GM23338 (cell line): ENCODE measurements around the gene RCAN3. TPM values are rescaled to one million over a fixed set of nuclear protein-coding genes. Genes with fewer than 3 reads are reported as not detected.

Source experiments
- ATAC-seq: fragments of 200-7000 bp; cut with Tn5 transposase; 3 replicates; pipeline ENCODE4 v1.9.1; 2020
- DNase-seq: peaks from one replicate; pipeline ENCODE4 v3.0.0-alpha.2; 2015; ENCODE audit warnings: low spot score
- H2AFZ ChIP-seq: fragments of 200-600 bp; sonication (generic); 2 replicates; pipeline ENCODE4 v1.8.0; 2016; ENCODE audit warnings: antibody characterized with exemption, mild to moderate bottlenecking, moderate library complexity
- H3F3A ChIP-seq: fragments of 200-600 bp; sonication (generic); replicated peaks from 2 replicates; pipeline ENCODE4 v1.8.0; 2017; ENCODE audit warnings: antibody characterized with exemption, mixed run types, low read depth
- H3K27ac ChIP-seq: fragments of 200-600 bp; sonication (generic); 2 replicates; pipeline ENCODE4 v1.6.1; 2016; ENCODE audit warnings: low read depth
- H3K27me3 ChIP-seq: fragments of 200-600 bp; sonication (generic); 2 replicates; pipeline ENCODE4 v1.8.0; 2016; ENCODE audit warnings: mild to moderate bottlenecking, mixed run types, moderate library complexity; ENCODE audit not compliant: insufficient read depth
- H3K36me3 ChIP-seq: fragments of 200-600 bp; sonication (generic); 2 replicates; pipeline ENCODE4 v1.8.0; 2016; ENCODE audit warnings: mild to moderate bottlenecking; ENCODE audit not compliant: insufficient read depth
- H3K4me1 ChIP-seq: fragments of 200-600 bp; sonication (generic); 2 replicates; pipeline ENCODE4 v1.8.0; 2016; ENCODE audit warnings: mild to moderate bottlenecking, moderate library complexity; ENCODE audit not compliant: insufficient read depth
- H3K4me2 ChIP-seq: fragments of 200-600 bp; sonication (generic); 2 replicates; pipeline ENCODE4 v1.7.1; 2017; ENCODE audit warnings: mixed run types
- H3K4me3 ChIP-seq: fragments of 200-600 bp; sonication (generic); 2 replicates; pipeline ENCODE4 v1.6.1; 2016; ENCODE audit warnings: mixed run types
- H3K79me2 ChIP-seq: fragments of 200-600 bp; sonication (generic); replicated peaks from 2 replicates; pipeline ENCODE4 v1.8.0; 2017; ENCODE audit warnings: mild to moderate bottlenecking; ENCODE audit not compliant: insufficient read depth
- H3K9me2 ChIP-seq: fragments of 200-600 bp; sonication (generic); 2 replicates; pipeline ENCODE4 v1.8.0; 2017; ENCODE audit not compliant: insufficient read depth
- H4K20me1 ChIP-seq: fragments of 200-600 bp; sonication (generic); replicated peaks from 2 replicates; pipeline ENCODE4 v1.8.0; 2017; ENCODE audit warnings: mild to moderate bottlenecking; ENCODE audit not compliant: insufficient read depth
- H3K27ac Mint-ChIP-seq: 2 replicates; pipeline ENCODE4 v1.8.0; 2020; ENCODE audit warnings: inconsistent platforms, mild to moderate bottlenecking, moderate library complexity, mixed read lengths
- H3K27me3 Mint-ChIP-seq: 3 replicates; pipeline ENCODE4 v1.8.0; 2022; ENCODE audit warnings: low read depth, mild to moderate bottlenecking, moderate library complexity, mixed read lengths, inconsistent platforms; ENCODE audit not compliant: insufficient read depth, poor library complexity
- H3K36me3 Mint-ChIP-seq: 3 replicates; pipeline ENCODE4 v1.8.0; 2021; ENCODE audit warnings: low read depth, mild to moderate bottlenecking, inconsistent platforms, moderate library complexity, mixed read lengths
- H3K4me1 Mint-ChIP-seq: 3 replicates; pipeline ENCODE4 v1.8.0; 2020; ENCODE audit warnings: mild to moderate bottlenecking, inconsistent platforms, mixed read lengths
- H3K4me3 Mint-ChIP-seq: 3 replicates; pipeline ENCODE4 v1.8.0; 2021; ENCODE audit warnings: moderate library complexity, mild to moderate bottlenecking, inconsistent platforms, mixed read lengths
- H3K9me3 Mint-ChIP-seq: 3 replicates; pipeline ENCODE4 v1.8.0; 2020; ENCODE audit warnings: moderate library complexity, mild to moderate bottlenecking, inconsistent platforms, mixed read lengths
- JUNB ChIP-seq: IDR thresholded peaks from one replicate; pipeline ENCODE4 v1.6.1; 2016; ENCODE audit warnings: antibody characterized with exemption; ENCODE audit not compliant: unreplicated experiment
- ZNF114 ChIP-seq: fragments of 250-450 bp; sonication (Bioruptor Pico); IDR thresholded peaks from 2 replicates; pipeline ENCODE4 v1.5.0; 2020; ENCODE audit warnings: mild to moderate bottlenecking, moderate library complexity
- ZNF331 ChIP-seq: fragments of 250-450 bp; sonication (Bioruptor Pico); IDR thresholded peaks from 2 replicates; pipeline ENCODE4 v1.5.0; 2020; ENCODE audit warnings: low read depth, mild to moderate bottlenecking, moderate library complexity
- polyA plus RNA-seq: library from polyadenylated mRNA; unstranded; fragments of >200 nt; fragmentation: Nextera tagmentation; extraction: Ambion mirVana; gene quantifications from 2 replicates; pipeline ENCODE4 v1.2.1, GENCODE V29; 2016
- total RNA-seq: library from RNA; depleted of rRNA; stranded (reverse); fragments of >200 nt; shearing (Covaris generic); gene quantifications from 2 replicates; pipeline ENCODE4 v1.2.3, GENCODE V29; 2014
- TF ChIP-seq, protein P1 (sequence below): fragments of 250-450 bp; sonication (Bioruptor Pico); IDR thresholded peaks from 2 replicates; pipeline ENCODE4 v1.5.0; 2020; ENCODE audit warnings: mild to moderate bottlenecking, moderate library complexity
- TF ChIP-seq, protein P2 (sequence below): IDR thresholded peaks from one replicate; pipeline ENCODE4 v1.6.1; 2018; ENCODE audit warnings: antibody characterized with exemption; ENCODE audit not compliant: unreplicated experiment

Gene RCAN3
- total and polyA plus RNA-seq, 2 experiments from 2014 or later = 8.9 to 11.2 TPM

DNA sequence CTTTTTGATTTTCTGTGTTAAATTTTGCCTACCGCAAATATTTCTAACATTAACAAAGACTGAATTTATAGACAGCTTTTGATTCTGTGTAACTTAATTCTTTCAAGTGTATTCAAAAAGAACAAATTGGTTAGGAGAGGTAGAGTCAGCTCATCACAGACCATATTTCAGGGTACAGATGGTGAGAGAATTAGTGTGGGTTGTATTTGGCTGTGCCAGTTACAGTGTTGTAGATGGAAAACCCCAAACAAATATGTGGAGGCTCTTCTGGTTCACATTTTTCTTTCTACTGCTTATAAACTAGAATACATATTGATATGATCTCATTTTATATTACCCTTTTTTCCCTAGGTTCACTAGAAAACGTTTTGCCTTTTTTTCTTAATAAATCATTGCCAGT, 11.1 kb downstream of the RCAN3 start:
- H3K9me3 Mint-ChIP-seq = no peaks in the 10 kb centered on the region
- no peak overlapping the region for H3K4me2 ChIP-seq

More for the DNA sequence above, 11.1 kb downstream of the RCAN3 start:
- Histone ChIP-seq H3K27ac (no peak overlapping the region), H3F3A (no peaks in the 10 kb centered on the region), H3K4me3 (no peak overlapping the region), H3K27me3 (no peaks in the 10 kb centered on the region), H2AFZ (no peak overlapping the region), H3K4me1 (no peaks in the 10 kb centered on the region), H3K79me2 (peaks cover 7% of the 10 kb centered on the region), H4K20me1 (no peaks in the 10 kb centered on the region), H3K36me3 (no peaks in the 10 kb centered on the region), H3K9me2 (no peaks in the 10 kb centered on the region)
- Mint-ChIP-seq H3K27ac (no peak overlapping the region), H3K27me3 (no peaks in the 10 kb centered on the region), H3K4me1 (peaks cover 11% of the 10 kb centered on the region), H3K4me3 (no peak overlapping the region), H3K36me3 (no peaks in the 10 kb centered on the region)
- DNase-seq (no peak), ATAC-seq (no peak)
- TF ChIP-seq, protein P1, sequence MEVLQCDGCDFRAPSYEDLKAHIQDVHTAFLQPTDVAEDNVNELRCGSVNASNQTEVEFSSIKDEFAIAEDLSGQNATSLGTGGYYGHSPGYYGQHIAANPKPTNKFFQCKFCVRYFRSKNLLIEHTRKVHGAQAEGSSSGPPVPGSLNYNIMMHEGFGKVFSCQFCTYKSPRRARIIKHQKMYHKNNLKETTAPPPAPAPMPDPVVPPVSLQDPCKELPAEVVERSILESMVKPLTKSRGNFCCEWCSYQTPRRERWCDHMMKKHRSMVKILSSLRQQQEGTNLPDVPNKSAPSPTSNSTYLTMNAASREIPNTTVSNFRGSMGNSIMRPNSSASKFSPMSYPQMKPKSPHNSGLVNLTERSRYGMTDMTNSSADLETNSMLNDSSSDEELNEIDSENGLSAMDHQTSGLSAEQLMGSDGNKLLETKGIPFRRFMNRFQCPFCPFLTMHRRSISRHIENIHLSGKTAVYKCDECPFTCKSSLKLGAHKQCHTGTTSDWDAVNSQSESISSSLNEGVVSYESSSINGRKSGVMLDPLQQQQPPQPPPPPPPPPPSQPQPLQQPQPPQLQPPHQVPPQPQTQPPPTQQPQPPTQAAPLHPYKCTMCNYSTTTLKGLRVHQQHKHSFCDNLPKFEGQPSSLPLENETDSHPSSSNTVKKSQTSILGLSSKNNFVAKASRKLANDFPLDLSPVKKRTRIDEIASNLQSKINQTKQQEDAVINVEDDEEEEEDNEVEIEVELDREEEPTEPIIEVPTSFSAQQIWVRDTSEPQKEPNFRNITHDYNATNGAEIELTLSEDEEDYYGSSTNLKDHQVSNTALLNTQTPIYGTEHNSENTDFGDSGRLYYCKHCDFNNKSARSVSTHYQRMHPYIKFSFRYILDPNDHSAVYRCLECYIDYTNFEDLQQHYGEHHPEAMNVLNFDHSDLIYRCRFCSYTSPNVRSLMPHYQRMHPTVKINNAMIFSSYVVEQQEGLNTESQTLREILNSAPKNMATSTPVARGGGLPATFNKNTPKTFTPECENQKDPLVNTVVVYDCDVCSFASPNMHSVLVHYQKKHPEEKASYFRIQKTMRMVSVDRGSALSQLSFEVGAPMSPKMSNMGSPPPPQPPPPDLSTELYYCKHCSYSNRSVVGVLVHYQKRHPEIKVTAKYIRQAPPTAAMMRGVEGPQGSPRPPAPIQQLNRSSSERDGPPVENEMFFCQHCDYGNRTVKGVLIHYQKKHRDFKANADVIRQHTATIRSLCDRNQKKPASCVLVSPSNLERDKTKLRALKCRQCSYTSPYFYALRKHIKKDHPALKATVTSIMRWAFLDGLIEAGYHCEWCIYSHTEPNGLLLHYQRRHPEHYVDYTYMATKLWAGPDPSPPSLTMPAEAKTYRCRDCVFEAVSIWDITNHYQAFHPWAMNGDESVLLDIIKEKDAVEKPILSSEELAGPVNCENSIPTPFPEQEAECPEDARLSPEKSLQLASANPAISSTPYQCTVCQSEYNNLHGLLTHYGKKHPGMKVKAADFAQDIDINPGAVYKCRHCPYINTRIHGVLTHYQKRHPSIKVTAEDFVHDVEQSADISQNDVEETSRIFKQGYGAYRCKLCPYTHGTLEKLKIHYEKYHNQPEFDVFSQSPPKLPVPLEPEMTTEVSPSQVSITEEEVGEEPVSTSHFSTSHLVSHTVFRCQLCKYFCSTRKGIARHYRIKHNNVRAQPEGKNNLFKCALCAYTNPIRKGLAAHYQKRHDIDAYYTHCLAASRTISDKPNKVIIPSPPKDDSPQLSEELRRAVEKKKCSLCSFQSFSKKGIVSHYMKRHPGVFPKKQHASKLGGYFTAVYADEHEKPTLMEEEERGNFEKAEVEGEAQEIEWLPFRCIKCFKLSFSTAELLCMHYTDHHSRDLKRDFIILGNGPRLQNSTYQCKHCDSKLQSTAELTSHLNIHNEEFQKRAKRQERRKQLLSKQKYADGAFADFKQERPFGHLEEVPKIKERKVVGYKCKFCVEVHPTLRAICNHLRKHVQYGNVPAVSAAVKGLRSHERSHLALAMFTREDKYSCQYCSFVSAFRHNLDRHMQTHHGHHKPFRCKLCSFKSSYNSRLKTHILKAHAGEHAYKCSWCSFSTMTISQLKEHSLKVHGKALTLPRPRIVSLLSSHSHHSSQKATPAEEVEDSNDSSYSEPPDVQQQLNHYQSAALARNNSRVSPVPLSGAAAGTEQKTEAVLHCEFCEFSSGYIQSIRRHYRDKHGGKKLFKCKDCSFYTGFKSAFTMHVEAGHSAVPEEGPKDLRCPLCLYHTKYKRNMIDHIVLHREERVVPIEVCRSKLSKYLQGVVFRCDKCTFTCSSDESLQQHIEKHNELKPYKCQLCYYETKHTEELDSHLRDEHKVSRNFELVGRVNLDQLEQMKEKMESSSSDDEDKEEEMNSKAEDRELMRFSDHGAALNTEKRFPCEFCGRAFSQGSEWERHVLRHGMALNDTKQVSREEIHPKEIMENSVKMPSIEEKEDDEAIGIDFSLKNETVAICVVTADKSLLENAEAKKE (CRISPR knock-in tag) = no peak
- TF ChIP-seq, protein P2, sequence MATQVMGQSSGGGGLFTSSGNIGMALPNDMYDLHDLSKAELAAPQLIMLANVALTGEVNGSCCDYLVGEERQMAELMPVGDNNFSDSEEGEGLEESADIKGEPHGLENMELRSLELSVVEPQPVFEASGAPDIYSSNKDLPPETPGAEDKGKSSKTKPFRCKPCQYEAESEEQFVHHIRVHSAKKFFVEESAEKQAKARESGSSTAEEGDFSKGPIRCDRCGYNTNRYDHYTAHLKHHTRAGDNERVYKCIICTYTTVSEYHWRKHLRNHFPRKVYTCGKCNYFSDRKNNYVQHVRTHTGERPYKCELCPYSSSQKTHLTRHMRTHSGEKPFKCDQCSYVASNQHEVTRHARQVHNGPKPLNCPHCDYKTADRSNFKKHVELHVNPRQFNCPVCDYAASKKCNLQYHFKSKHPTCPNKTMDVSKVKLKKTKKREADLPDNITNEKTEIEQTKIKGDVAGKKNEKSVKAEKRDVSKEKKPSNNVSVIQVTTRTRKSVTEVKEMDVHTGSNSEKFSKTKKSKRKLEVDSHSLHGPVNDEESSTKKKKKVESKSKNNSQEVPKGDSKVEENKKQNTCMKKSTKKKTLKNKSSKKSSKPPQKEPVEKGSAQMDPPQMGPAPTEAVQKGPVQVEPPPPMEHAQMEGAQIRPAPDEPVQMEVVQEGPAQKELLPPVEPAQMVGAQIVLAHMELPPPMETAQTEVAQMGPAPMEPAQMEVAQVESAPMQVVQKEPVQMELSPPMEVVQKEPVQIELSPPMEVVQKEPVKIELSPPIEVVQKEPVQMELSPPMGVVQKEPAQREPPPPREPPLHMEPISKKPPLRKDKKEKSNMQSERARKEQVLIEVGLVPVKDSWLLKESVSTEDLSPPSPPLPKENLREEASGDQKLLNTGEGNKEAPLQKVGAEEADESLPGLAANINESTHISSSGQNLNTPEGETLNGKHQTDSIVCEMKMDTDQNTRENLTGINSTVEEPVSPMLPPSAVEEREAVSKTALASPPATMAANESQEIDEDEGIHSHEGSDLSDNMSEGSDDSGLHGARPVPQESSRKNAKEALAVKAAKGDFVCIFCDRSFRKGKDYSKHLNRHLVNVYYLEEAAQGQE = no peak
- TF ChIP-seq ZNF114 (CRISPR knock-in tag) (no peak), JUNB (no peak), ZNF331 (no peak)
